K562 (cell line): ENCODE data around the gene HHIPL1. TPM values are rescaled to one million over a fixed set of nuclear protein-coding genes. Genes with fewer than 3 reads are reported as not detected.

Experiments used
- ATAC-seq: fragments of 200-7000 bp; cut with Tn5 transposase; 3 replicates; pipeline ENCODE4 v1.9.1; 2020; ENCODE audit warnings: moderate library complexity
- BruUV-seq: library from RNA; stranded (reverse); fragments of 400-500 nt; replicated peaks from 2 replicates; lab custom pipeline; 2021; lab: Mats Ljungman, UMichigan
- CTCF ChIA-PET: fragments of 300-600 bp; formaldehyde crosslinking; extraction: SDS; loops from one replicate; lab custom pipeline; 2021; ENCODE audit warnings: low intra/inter-chr PET ratio; lab: Yijun Ruan, JAX
- POLR2A ChIA-PET: fragments of 300-600, 350-650 bp; sonication (Branson Sonifier 250); formaldehyde crosslinking; extraction: SDS; loops from one replicate; lab custom pipeline; 2021; ENCODE audit warnings: antibody characterized with exemption, inconsistent platforms; lab: Yijun Ruan, JAX
- DNase-seq, 4 experiments: peaks; one replicate each; pipeline versions ENCODE4 v3.0.0 to v3.0.0-alpha.2; 2011 to 2018; ENCODE audit warnings: low spot score in 3 of 4, mixed read lengths in 3 of 4; ENCODE audit errors: extremely low read depth in 1 of 4
- FAIRE-seq: peaks from 2 replicates; lab custom pipeline; 2011; peaks lifted over from hg19 to GRCh38; lab: Jason Lieb, UNC
- H2AFZ ChIP-seq: 2 replicates; pipeline ENCODE4 v1.6.0; 2011; ENCODE audit warnings: low read depth, low read length, control low read depth, inconsistent platforms
- H3K27ac ChIP-seq: fragments of 200-600 bp; 3 replicates; pipeline ENCODE4 v1.8.0; 2011; ENCODE audit warnings: low read depth, mild to moderate bottlenecking, control low read depth, inconsistent platforms, low read length, moderate library complexity, mixed read lengths; ENCODE audit errors: extremely low read depth
- H3K27me3 ChIP-seq, 2 experiments: fragments of 300-600 bp in 1 of 2; 2 replicates in 1 of 2; 3 replicates in 1 of 2; pipeline versions ENCODE4 v1.6.0 to v1.8.0; 2011; ENCODE audit warnings: inconsistent platforms in 2 of 2, low read length in 2 of 2, mild to moderate bottlenecking in 1 of 2, mixed read lengths in 1 of 2, moderate library complexity in 1 of 2; ENCODE audit not compliant: control insufficient read depth in 2 of 2, insufficient read depth in 2 of 2
- H3K36me3 ChIP-seq: fragments of 300-600 bp; 3 replicates; pipeline ENCODE4 v1.8.0; 2011; ENCODE audit warnings: mild to moderate bottlenecking, low read length, inconsistent platforms; ENCODE audit not compliant: control insufficient read depth, insufficient read depth
- H3K4me1 ChIP-seq, 2 experiments: fragments of 200-600 bp in 1 of 2; replicated peaks in 1 of 2; 2 replicates in 1 of 2; 3 replicates in 1 of 2; pipeline versions ENCODE4 v1.5.1 to v1.8.0; 2011; ENCODE audit warnings: inconsistent platforms in 2 of 2, low read length in 2 of 2, mild to moderate bottlenecking in 1 of 2, mixed read lengths in 1 of 2, moderate library complexity in 1 of 2; ENCODE audit not compliant: control insufficient read depth in 2 of 2, insufficient read depth in 2 of 2
- H3K4me2 ChIP-seq: 2 replicates; pipeline ENCODE4 v1.6.1; 2011; ENCODE audit warnings: low read length, control low read depth, inconsistent platforms, mixed read lengths; ENCODE audit not compliant: insufficient read depth
- H3K4me3 ChIP-seq: fragments of 200-600 bp; sonication (generic), shearing (Covaris generic); 2 replicates; pipeline ENCODE4 v1.5.1; 2016; ENCODE audit warnings: control low read depth, inconsistent platforms
- H3K79me2 ChIP-seq: fragments of 200-600 bp; 3 replicates; pipeline ENCODE4 v1.8.0; 2011; ENCODE audit warnings: low read length, inconsistent platforms; ENCODE audit not compliant: control insufficient read depth, insufficient read depth
- H3K9ac ChIP-seq, 2 experiments: 2 replicates each; pipeline versions ENCODE4 v1.6.0 to v1.6.1; 2011; ENCODE audit warnings: low read depth in 2 of 2, low read length in 2 of 2, control low read depth in 1 of 2, inconsistent platforms in 1 of 2, mild to moderate bottlenecking in 1 of 2, mixed read lengths in 1 of 2; ENCODE audit not compliant: insufficient read depth in 1 of 2
- H3K9me1 ChIP-seq: one replicate; pipeline ENCODE4 v1.6.0; 2011; ENCODE audit warnings: inconsistent platforms, mild to moderate bottlenecking, low read length, moderate library complexity; ENCODE audit not compliant: control insufficient read depth, insufficient read depth
- H3K9me3 ChIP-seq: replicated peaks from 2 replicates; pipeline ENCODE4 v1.5.1; 2011; ENCODE audit warnings: low read depth, low read length, inconsistent platforms; ENCODE audit not compliant: control insufficient read depth, insufficient read depth
- H4K20me1 ChIP-seq: replicated peaks from 2 replicates; pipeline ENCODE4 v1.6.1; 2011; ENCODE audit warnings: low read length, inconsistent platforms, mixed read lengths; ENCODE audit not compliant: control insufficient read depth, insufficient read depth
- ZBTB43 ChIP-seq: sonication (generic); formaldehyde crosslinking; IDR thresholded peaks from 2 replicates; pipeline ENCODE4 v1.8.0; 2023; ENCODE audit warnings: mild to moderate bottlenecking, missing genetic modification reagents
- ZNF316 ChIP-seq: fragments of 450-650 bp; IDR thresholded peaks from 2 replicates; pipeline ENCODE4 v1.6.1; 2016
- WGBS: fragments of 100-300 bp; shearing (Covaris generic); methylation state at CpG from one replicate; pipeline ENCODE4 v1.1.6; 2016; ENCODE audit warnings: low coverage, mixed read lengths; ENCODE audit not compliant: insufficient coverage; ENCODE audit errors: missing lambda C conversion rate; 5-methylcytosine and 5-hydroxymethylcytosine counted together
- in situ Hi-C: fragments of 300-500 bp; cut with MboI; formaldehyde crosslinking; loops from 4 replicates; pipeline ENCODE4 v1.15.0; 2018; ENCODE audit warnings: inconsistent platforms, mixed read lengths
- intact Hi-C: fragments of 100-400 bp; cut with micrococcal nuclease; formaldehyde crosslinking; loops from 2 replicates; pipeline ENCODE4 v1.14.2; 2022
- polyA plus RNA-seq, 8 experiments: library from polyadenylated mRNA; depleted of rRNA in 4 of 8; stranded (reverse) in 5 of 8; unstranded in 3 of 8; fragments of >200 nt; fragmentation: Nextera tagmentation in 2 of 8; fragmentation: Illumina TruSeq in 1 of 8; extraction: Ambion mirVana in 2 of 8; extraction: Trizol in 1 of 8; gene quantifications; 2 replicates each; pipeline versions ENCODE4 v1.2.1 to v1.2.3, GENCODE V29; 2011 to 2014; ENCODE audit warnings: inconsistent platforms in 1 of 8, missing spikeins in 1 of 8
- total RNA-seq, 7 experiments: library from RNA; depleted of rRNA in 6 of 7; stranded (reverse); fragments of >200 nt in 6 of 7; fragmentation: Illumina TruSeq in 2 of 7; extraction: Trizol in 2 of 7; gene quantifications; 2 replicates each; pipeline versions ENCODE4 v1.2.1 to v1.2.3, GENCODE V29; 2011 to 2021; ENCODE audit warnings: low replicate concordance in 1 of 7

HHIPL1 gene
- total and polyA plus RNA-seq, 9 of the 15 experiments (the other 6 are each of a cell fraction or from before 2014, with no cell fraction given): not detected

DNA sequence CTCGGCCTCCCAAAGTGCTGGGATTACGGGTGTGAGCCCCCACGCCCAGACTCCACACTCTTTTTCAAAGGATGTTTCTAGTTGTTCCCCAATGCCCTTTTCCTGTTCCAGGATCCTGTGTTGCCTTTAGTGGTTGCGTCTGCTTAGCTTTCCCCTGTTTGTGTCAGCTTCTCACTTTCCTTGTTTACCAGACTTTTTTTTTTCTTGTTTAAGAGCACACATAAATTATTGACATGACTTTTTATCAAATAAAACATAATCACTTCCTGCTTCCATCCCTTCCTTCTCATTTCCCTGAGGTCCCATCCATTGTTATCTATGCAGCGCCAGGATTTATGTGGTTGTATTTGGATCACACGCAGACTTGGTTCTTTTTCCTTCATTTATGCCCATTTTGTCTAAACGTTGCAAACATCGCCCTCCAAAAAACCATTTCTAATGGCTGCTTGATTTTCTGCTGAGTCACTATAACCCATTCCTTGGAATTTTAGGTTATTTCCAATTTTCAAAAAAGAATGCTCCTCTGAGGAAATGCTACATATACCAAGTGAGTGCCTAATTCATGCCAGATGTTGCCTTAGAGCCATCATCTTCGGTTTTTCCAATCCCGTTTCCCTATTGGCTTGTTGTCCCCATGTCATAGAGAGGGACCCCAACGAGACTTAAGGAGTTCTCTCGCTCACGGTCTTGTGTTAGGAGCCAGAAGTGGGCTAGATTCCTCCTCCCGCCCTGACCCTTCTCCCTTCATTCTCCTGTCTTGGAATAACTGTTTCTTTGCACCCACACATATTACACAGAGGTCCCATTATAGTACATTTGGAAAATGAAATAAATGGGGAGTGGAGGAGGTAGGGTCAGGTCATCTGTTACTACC lies 25.7 kb downstream of the HHIPL1 start:
- FAIRE-seq: no peak
- Histone ChIP-seq H3K9me3 (no peaks in the 10 kb centered on the region), H4K20me1 (no peaks in the 10 kb centered on the region), H2AFZ (no peak overlapping the region), H3K4me1 (peaks cover 6 to 8% of the 10 kb centered on the region in 2 experiments; a peak in 4 of 5 replicates), H3K9ac (no peak overlapping the region), H3K36me3 (no peaks in the 10 kb centered on the region), H3K4me3 (no peak overlapping the region), H3K27ac (no peak overlapping the region), H3K9me1 (no peaks in the 10 kb centered on the region), H3K4me2 (no peak overlapping the region), H3K79me2 (no peaks in the 10 kb centered on the region), H3K27me3 (peaks cover 4 to 42% of the 10 kb centered on the region in 2 experiments; a peak in 4 of 5 replicates)
- TF ChIP-seq ZBTB43 (CRISPR knock-in tag) (no peak), ZNF316 (peak; percentile 17; the same call in 1 of the 2 replicates)
- ChIA-PET POLR2A (no interaction called here), CTCF (no interaction called here)
- WGBS: 14% methylated on average over 12 of the region's 14 CpGs
- in situ Hi-C loops (no loop called here), intact Hi-C loops (no loop called here)
- no peak for DNase-seq
- no peak for ATAC-seq
- no TSS peak for BruUV-seq
